GM12878 (cell line): ENCODE results near the gene ERCC3.

Experiments
- BRCA1 ChIP-seq: IDR thresholded peaks from 2 replicates; pipeline ENCODE4 v1.6.1; 2011; ENCODE audit warnings: low read depth, low read length, improper control_type of control experiment
- EZH2 ChIP-seq: IDR thresholded peaks from 2 replicates; pipeline ENCODE4 v1.6.1; 2012; ENCODE audit warnings: low read depth, mild to moderate bottlenecking, control low read depth, inconsistent platforms, low read length, borderline replicate concordance; ENCODE audit not compliant: control insufficient read depth
- FOS ChIP-seq: IDR thresholded peaks from 3 replicates; pipeline ENCODE4 v1.6.1; 2011; ENCODE audit warnings: borderline replicate concordance; ENCODE audit not compliant: insufficient read length; ENCODE audit errors: extremely low read depth
- IRF4 ChIP-seq: IDR thresholded peaks from 2 replicates; pipeline ENCODE4 v1.6.1; 2011; ENCODE audit warnings: low read depth, low read length
- KDM1A ChIP-seq: fragments of 200-600 bp; sonication (generic); IDR thresholded peaks from 2 replicates; pipeline ENCODE4 v1.6.1; 2016; ENCODE audit warnings: borderline replicate concordance
- NFXL1 ChIP-seq: fragments of 450-650 bp; IDR thresholded peaks from 2 replicates; pipeline ENCODE4 v1.6.1; 2017; ENCODE audit warnings: antibody characterized with exemption, mild to moderate bottlenecking, borderline replicate concordance
- POLR2A ChIP-seq: IDR thresholded peaks from 2 replicates; pipeline ENCODE4 v1.6.1; 2011; ENCODE audit warnings: low read depth, mild to moderate bottlenecking, low read length
- RBBP5 ChIP-seq: fragments of 200-600 bp; sonication (generic); conservative IDR thresholded peaks from 2 replicates; pipeline ENCODE4 v1.6.1; 2016
- TAF1 ChIP-seq: IDR thresholded peaks from 2 replicates; pipeline ENCODE4 v1.6.1; 2011; ENCODE audit warnings: mild to moderate bottlenecking, low read depth, low read length, borderline replicate concordance
- YY1 ChIP-seq: IDR thresholded peaks from 2 replicates; pipeline ENCODE4 v1.6.1; 2011; ENCODE audit warnings: low read depth, mild to moderate bottlenecking, low read length
- TF ChIP-seq, protein P1 (sequence below), 3 experiments: IDR thresholded peaks in 2 of 3; conservative IDR thresholded peaks in 1 of 3; 2 replicates each; pipeline ENCODE4 v1.5.1; 2011; ENCODE audit warnings: low read depth in 3 of 3, low read length in 3 of 3, mild to moderate bottlenecking in 3 of 3, control low read depth in 2 of 3, moderate library complexity in 2 of 3, inconsistent platforms in 1 of 3, mixed read lengths in 1 of 3; ENCODE audit not compliant: control insufficient read depth in 2 of 3, insufficient read depth in 1 of 3; ENCODE audit errors: extremely low read depth in 1 of 3
- TF ChIP-seq, protein P2 (sequence below): IDR thresholded peaks from 2 replicates; pipeline ENCODE4 v1.6.1; 2012; ENCODE audit warnings: low read depth, low read length, improper control_type of control experiment
- TF ChIP-seq, protein P3 (sequence below): fragments of 450-650 bp; formaldehyde crosslinking; IDR thresholded peaks from 2 replicates; pipeline ENCODE4 v1.5.0; 2022; ENCODE audit warnings: mild to moderate bottlenecking, missing genetic modification characterization

DNA sequence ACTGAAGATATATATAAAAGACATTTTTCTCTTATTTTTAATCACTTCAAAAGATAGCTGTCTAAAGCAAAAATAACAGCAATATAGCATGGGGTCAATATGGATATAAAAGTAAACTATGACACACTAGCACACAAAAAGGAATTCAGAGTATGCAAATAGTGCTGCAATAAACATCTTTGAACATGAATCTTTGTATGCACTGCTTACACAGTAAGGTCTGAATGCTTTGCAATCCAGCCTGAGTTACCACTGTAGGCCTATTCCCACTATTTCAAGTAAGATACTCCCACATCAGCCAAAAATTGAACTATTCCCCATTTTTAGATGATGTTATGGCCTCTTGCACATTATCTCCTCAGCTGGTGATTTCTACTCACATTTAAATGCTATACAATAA, 27.4 kb upstream of the ERCC3 start:
- no peak for TF ChIP-seq RBBP5
- TF ChIP-seq, protein P1, sequence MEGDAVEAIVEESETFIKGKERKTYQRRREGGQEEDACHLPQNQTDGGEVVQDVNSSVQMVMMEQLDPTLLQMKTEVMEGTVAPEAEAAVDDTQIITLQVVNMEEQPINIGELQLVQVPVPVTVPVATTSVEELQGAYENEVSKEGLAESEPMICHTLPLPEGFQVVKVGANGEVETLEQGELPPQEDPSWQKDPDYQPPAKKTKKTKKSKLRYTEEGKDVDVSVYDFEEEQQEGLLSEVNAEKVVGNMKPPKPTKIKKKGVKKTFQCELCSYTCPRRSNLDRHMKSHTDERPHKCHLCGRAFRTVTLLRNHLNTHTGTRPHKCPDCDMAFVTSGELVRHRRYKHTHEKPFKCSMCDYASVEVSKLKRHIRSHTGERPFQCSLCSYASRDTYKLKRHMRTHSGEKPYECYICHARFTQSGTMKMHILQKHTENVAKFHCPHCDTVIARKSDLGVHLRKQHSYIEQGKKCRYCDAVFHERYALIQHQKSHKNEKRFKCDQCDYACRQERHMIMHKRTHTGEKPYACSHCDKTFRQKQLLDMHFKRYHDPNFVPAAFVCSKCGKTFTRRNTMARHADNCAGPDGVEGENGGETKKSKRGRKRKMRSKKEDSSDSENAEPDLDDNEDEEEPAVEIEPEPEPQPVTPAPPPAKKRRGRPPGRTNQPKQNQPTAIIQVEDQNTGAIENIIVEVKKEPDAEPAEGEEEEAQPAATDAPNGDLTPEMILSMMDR (IDR thresholded peaks at IDR 0.05 in 2 of 3, conservative IDR thresholded peaks at IDR 0.05 in 1 of 3; ENCODE audit: control insufficient read depth in 2 of 3, extremely low read depth in 1 of 3, insufficient read depth in 1 of 3, low read depth in 3 of 3, low read length in 3 of 3), result no peak
- no peak for TF ChIP-seq EZH2
- no peak for TF ChIP-seq TAF1
- TF ChIP-seq YY1, result no peak
- TF ChIP-seq, protein P2, sequence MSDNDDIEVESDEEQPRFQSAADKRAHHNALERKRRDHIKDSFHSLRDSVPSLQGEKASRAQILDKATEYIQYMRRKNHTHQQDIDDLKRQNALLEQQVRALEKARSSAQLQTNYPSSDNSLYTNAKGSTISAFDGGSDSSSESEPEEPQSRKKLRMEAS, result no peak
- TF ChIP-seq BRCA1, result no peak
- TF ChIP-seq, protein P3, sequence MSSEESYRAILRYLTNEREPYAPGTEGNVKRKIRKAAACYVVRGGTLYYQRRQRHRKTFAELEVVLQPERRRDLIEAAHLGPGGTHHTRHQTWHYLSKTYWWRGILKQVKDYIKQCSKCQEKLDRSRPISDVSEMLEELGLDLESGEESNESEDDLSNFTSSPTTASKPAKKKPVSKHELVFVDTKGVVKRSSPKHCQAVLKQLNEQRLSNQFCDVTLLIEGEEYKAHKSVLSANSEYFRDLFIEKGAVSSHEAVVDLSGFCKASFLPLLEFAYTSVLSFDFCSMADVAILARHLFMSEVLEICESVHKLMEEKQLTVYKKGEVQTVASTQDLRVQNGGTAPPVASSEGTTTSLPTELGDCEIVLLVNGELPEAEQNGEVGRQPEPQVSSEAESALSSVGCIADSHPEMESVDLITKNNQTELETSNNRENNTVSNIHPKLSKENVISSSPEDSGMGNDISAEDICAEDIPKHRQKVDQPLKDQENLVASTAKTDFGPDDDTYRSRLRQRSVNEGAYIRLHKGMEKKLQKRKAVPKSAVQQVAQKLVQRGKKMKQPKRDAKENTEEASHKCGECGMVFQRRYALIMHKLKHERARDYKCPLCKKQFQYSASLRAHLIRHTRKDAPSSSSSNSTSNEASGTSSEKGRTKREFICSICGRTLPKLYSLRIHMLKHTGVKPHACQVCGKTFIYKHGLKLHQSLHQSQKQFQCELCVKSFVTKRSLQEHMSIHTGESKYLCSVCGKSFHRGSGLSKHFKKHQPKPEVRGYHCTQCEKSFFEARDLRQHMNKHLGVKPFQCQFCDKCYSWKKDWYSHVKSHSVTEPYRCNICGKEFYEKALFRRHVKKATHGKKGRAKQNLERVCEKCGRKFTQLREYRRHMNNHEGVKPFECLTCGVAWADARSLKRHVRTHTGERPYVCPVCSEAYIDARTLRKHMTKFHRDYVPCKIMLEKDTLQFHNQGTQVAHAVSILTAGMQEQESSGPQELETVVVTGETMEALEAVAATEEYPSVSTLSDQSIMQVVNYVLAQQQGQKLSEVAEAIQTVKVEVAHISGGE (CRISPR knock-in tag), result no peak
- no peak for TF ChIP-seq FOS
- TF ChIP-seq KDM1A, result no peak
- no peak for TF ChIP-seq IRF4
- no peak for TF ChIP-seq NFXL1
- no peak for TF ChIP-seq POLR2A
